Fibroblast of lung (primary cell): ENCODE data around the gene COG4.

Source experiments
- EZH2 ChIP-seq: IDR thresholded peaks from 2 replicates; pipeline ENCODE4 v1.5.1; 2012; ENCODE audit warnings: low read length, control low read depth, mild to moderate bottlenecking; ENCODE audit errors: missing control alignments
- TF ChIP-seq, protein P1 (sequence below), 2 donors: IDR thresholded peaks in 1 of 2; conservative IDR thresholded peaks in 1 of 2; 1 replicate in 1 of 2; 2 replicates in 1 of 2; pipeline ENCODE4 v1.5.1; 2011 to 2012; ENCODE audit warnings: low read length in 2 of 2, control low read depth in 1 of 2, inconsistent platforms in 1 of 2, low read depth in 1 of 2, mild to moderate bottlenecking in 1 of 2

GRCh38 chr16:70468776-70469525 lies 54.4 kb downstream of the COG4 start:
- TF ChIP-seq, protein P1, sequence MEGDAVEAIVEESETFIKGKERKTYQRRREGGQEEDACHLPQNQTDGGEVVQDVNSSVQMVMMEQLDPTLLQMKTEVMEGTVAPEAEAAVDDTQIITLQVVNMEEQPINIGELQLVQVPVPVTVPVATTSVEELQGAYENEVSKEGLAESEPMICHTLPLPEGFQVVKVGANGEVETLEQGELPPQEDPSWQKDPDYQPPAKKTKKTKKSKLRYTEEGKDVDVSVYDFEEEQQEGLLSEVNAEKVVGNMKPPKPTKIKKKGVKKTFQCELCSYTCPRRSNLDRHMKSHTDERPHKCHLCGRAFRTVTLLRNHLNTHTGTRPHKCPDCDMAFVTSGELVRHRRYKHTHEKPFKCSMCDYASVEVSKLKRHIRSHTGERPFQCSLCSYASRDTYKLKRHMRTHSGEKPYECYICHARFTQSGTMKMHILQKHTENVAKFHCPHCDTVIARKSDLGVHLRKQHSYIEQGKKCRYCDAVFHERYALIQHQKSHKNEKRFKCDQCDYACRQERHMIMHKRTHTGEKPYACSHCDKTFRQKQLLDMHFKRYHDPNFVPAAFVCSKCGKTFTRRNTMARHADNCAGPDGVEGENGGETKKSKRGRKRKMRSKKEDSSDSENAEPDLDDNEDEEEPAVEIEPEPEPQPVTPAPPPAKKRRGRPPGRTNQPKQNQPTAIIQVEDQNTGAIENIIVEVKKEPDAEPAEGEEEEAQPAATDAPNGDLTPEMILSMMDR (conservative IDR thresholded peaks at IDR 0.05 in 1 of 2, IDR thresholded peaks at IDR 0.05 in 1 of 2; ENCODE audit: low read depth in 1 of 2, low read length in 2 of 2) = no peak
- TF ChIP-seq EZH2 = no peak
